Hepatic stellate cell (primary cell): ENCODE data around the gene SMIM33.
"Not testable (repeated sequence)": the region's sequence is repeated elsewhere in the genome, so short reads cannot be mapped to it uniquely, and the experiment has no call there.

Experiments used
- DNase-seq: peaks from one replicate; pipeline ENCODE4 v3.0.0; 2011; ENCODE audit warnings: low spot score

The SMIM33 gene

GRCh38 chr5:139482050-139482889 is 11.5 kb downstream of the SMIM33 start, which contains the start of gene STING1:
Gene STING1 (minus strand): TSS chr5:139482758. CDS start chr5:139481704, 1,054 bp downstream.
- DNase-seq: peak; percentile 94

- not testable (repeated sequence) for DNase-seq
Measured at GRCh38 chr5:139482890-139483208, 12.0 kb downstream of the SMIM33 start.

- no peak for DNase-seq
Measured at GRCh38 chr5:139486201-139486600, 15.4 kb downstream of the SMIM33 start.

GRCh38 chr5:139488260-139488659 is 17.5 kb downstream of the SMIM33 start:
- DNase-seq: no peak

- DNase-seq: peak; percentile 71
Measured at GRCh38 chr5:139492700-139493192, 21.9 kb downstream of the SMIM33 start.

GRCh38 chr5:139494256-139494655 is 23.5 kb downstream of the SMIM33 start:
- DNase-seq: no peak

- DNase-seq: no peak
Measured at GRCh38 chr5:139494832-139495231, 24.0 kb downstream of the SMIM33 start.

- DNase-seq: no peak
Measured at GRCh38 chr5:139495638-139496435, 25.0 kb downstream of the SMIM33 start.

- DNase-seq: no peak
Measured at GRCh38 chr5:139501381-139501780, 30.6 kb downstream of the SMIM33 start.

GRCh38 chr5:139503036-139503817 is 32.4 kb downstream of the SMIM33 start:
- not testable (repeated sequence) for DNase-seq

GRCh38 chr5:139503879-139504278 is 33.1 kb downstream of the SMIM33 start:
- not testable (repeated sequence) for DNase-seq

GRCh38 chr5:139504722-139505121 is 33.9 kb downstream of the SMIM33 start:
- not testable (repeated sequence) for DNase-seq

GRCh38 chr5:139512786-139513390 is 42.1 kb downstream of the SMIM33 start:
- DNase-seq: no peak

GRCh38 chr5:139513434-139513833 is 42.6 kb downstream of the SMIM33 start:
- DNase-seq: peak; percentile 74

GRCh38 chr5:139513852-139514485 is 43.2 kb downstream of the SMIM33 start:
- DNase-seq: no peak

- no peak for DNase-seq
Measured at GRCh38 chr5:139514486-139514856, 43.7 kb downstream of the SMIM33 start.

GRCh38 chr5:139517683-139518564 is 47.1 kb downstream of the SMIM33 start:
- DNase-seq: peak; percentile 93
